ENCODE data around the gene RPRML. TPM values are rescaled to one million over a fixed set of nuclear protein-coding genes. Genes with fewer than 3 reads are reported as not detected.

The RPRML gene
- total and polyA plus RNA-seq, 5 donors from 2014 or later = not detected

GRCh38 chr17:46928467-46929261 lies 50.4 kb downstream of the RPRML start:
- H3K27me3 Mint-ChIP-seq = no peaks in the 10 kb centered on the region
- ATAC-seq (ENCODE audit: low read depth in 2 of 2) (no peak), DNase-seq (no peak)
- peak overlapping the region in 2 of 3 donors; percentile 19 to 57 for H3K27ac Mint-ChIP-seq
- H3K4me1 Mint-ChIP-seq = peaks cover 36 to 61% (median 50%) of the 10 kb centered on the region in 4 donors
- no peaks in the 10 kb centered on the region for H3K9me3 ChIP-seq (ENCODE audit: control insufficient read depth in 2 of 2, low read length in 2 of 2)
- peaks cover 32% of the 10 kb centered on the region for H3K36me3 Mint-ChIP-seq
- peak overlapping the region in 2 of 4 donors; percentile 19 to 30 for H3K4me3 Mint-ChIP-seq
- no peak overlapping the region for H3K4me3 ChIP-seq (ENCODE audit: low read depth, low read length)
- peaks cover 44% of the 10 kb centered on the region for H3K36me3 ChIP-seq (ENCODE audit: control insufficient read depth, insufficient read depth, low read length)
- peaks cover 0 to 2% (median 0%) of the 10 kb centered on the region in 7 donors for H3K9me3 Mint-ChIP-seq
- H3K4me1 ChIP-seq (ENCODE audit: control insufficient read depth, insufficient read depth, low read length, poor library complexity, severe bottlenecking) = peaks cover 16% of the 10 kb centered on the region
- no peak overlapping the region for H3K27ac ChIP-seq (ENCODE audit: insufficient read depth, low read length, poor library complexity, severe bottlenecking)
- no peaks in the 10 kb centered on the region for H3K27me3 ChIP-seq (ENCODE audit: control insufficient read depth, insufficient read depth, low read length)

Other genes with a start within 250 kb of the RPRML start
- gene WNT3, start 160.6 kb downstream of the RPRML start, total RNA-seq = not detected
- gene WNT3, start 160.6 kb downstream of the RPRML start, polyA plus RNA-seq = not detected
- gene WNT9B, start 127.7 kb downstream of the RPRML start, total RNA-seq = not detected
- gene WNT9B, start 127.7 kb downstream of the RPRML start, polyA plus RNA-seq = not detected
- gene GOSR2, start 56.1 kb downstream of the RPRML start, total RNA-seq = 65.4 TPM
- 10 to 100 TPM; 39.9 to 62.3 (median 53.1) TPM for gene GOSR2, start 56.1 kb downstream of the RPRML start, polyA plus RNA-seq
- 63.5 TPM for gene CDC27, start 210.0 kb upstream of the RPRML start, total RNA-seq
- 100 to 1,000 TPM in 1 of 4 donors, 10 to 100 TPM in 3; 76.4 to 114 (median 96.8) TPM for gene CDC27, start 210.0 kb upstream of the RPRML start, polyA plus RNA-seq
- not detected for gene MYL4, start 230.1 kb upstream of the RPRML start, total RNA-seq
- gene MYL4, start 230.1 kb upstream of the RPRML start, polyA plus RNA-seq = not detected

Measured in CD4-positive, CD25-positive, alpha-beta regulatory T cell (primary cell).